ENCODE data around the gene TCF4. TPM values are rescaled to one million over a fixed set of nuclear protein-coding genes. Genes with fewer than 3 reads are reported as not detected.

The TCF4 gene
- total and polyA plus RNA-seq, 7 donors: 8.6 to 68.9 (median 36.8) TPM

- whole genome bisulfite sequencing, 3 donors: 90 to 94% (median 93%) methylated on average over 7 of the region's 7 CpGs
- Histone ChIP-seq H3K4me1 (peaks cover 26% of the 10 kb centered on the region), H3K27me3 (ENCODE audit: insufficient read depth in 3 of 3, low read length in 2 of 3) (no peaks in the 10 kb centered on the region), H3K9me3 (no peaks in the 10 kb centered on the region), H3K4me3 (no peak overlapping the region), H3K27ac (no peak overlapping the region), H3K36me3 (ENCODE audit: insufficient read depth in 1 of 2, low read depth in 1 of 2) (peaks cover 7 to 76% of the 10 kb centered on the region in 2 donors)
- intact Hi-C loops (cut with DNase I): loop anchor here in 1 of 2 donors (10.0 kb wide), 1 partner anchor 328 kb away; the partner anchor contains the start of gene TCF4
- ATAC-seq (no peak), DNase-seq (no peak)
- no peak for TF ChIP-seq CTCF (IDR thresholded peaks at IDR 0.05)
Observed at GRCh38 chr18:55256226-55256928, 331.6 kb downstream of the TCF4 start.

- H3K4me1 ChIP-seq: peaks cover 32% of the 10 kb centered on the region
- no peak for TF ChIP-seq CTCF (IDR thresholded peaks at IDR 0.05)
- intact Hi-C loops (cut with DNase I): loop anchor here in 1 of 2 donors (10.0 kb wide), 1 partner anchor 331 kb away; the partner anchor contains the start of gene TCF4
- DNase-seq (no peak), ATAC-seq (peak in 1 of 4 donors; percentile 35)
- peak overlapping the region; percentile 60 for H3K27ac ChIP-seq
- H3K9me3 ChIP-seq: no peaks in the 10 kb centered on the region
- peaks cover 7 to 54% of the 10 kb centered on the region in 2 donors for H3K36me3 ChIP-seq (ENCODE audit: insufficient read depth in 1 of 2, low read depth in 1 of 2)
- 90 to 97% (median 94%) methylated on average over 1 of the region's 1 CpG for WGBS, 3 donors
- no peaks in the 10 kb centered on the region for H3K27me3 ChIP-seq (ENCODE audit: insufficient read depth in 3 of 3, low read length in 2 of 3)
- H3K4me3 ChIP-seq: peak overlapping the region; percentile 8
Observed at GRCh38 chr18:55253814-55254213, 334.2 kb downstream of the TCF4 start.

- H3K9me3 ChIP-seq: no peaks in the 10 kb centered on the region
- TF ChIP-seq CTCF (IDR thresholded peaks at IDR 0.05): no peak
- DNase-seq (no peak), ATAC-seq (peak in 1 of 4 donors; percentile 19)
- WGBS, 3 donors: 4 to 8% (median 4%) methylated on average over 2 of the region's 2 CpGs
- H3K36me3 ChIP-seq (ENCODE audit: insufficient read depth in 1 of 2, low read depth in 1 of 2): peaks cover 7 to 46% of the 10 kb centered on the region in 2 donors
- peak overlapping the region; percentile 8 for H3K4me3 ChIP-seq
- H3K27me3 ChIP-seq (ENCODE audit: insufficient read depth in 3 of 3, low read length in 2 of 3): no peaks in the 10 kb centered on the region
- H3K27ac ChIP-seq: peak overlapping the region; percentile 60
- H3K4me1 ChIP-seq: peaks cover 32% of the 10 kb centered on the region
- intact Hi-C loops (cut with DNase I): loop anchor here in 1 of 2 donors (10.0 kb wide), 1 partner anchor 332 kb away; the partner anchor contains the start of gene TCF4
Observed at GRCh38 chr18:55252901-55253300, 335.1 kb downstream of the TCF4 start.

GRCh38 chr18:55252053-55252675 lies 335.8 kb downstream of the TCF4 start:
- peak overlapping the region; percentile 60 for H3K27ac ChIP-seq
- H3K4me1 ChIP-seq: peaks cover 32% of the 10 kb centered on the region
- DNase-seq (no peak), ATAC-seq (peak; percentile 49 to 76 (median 58))
- intact Hi-C loops (cut with DNase I): loop anchor here in 1 of 2 donors (10.0 kb wide), 1 partner anchor 333 kb away; the partner anchor contains the start of gene TCF4
- H3K27me3 ChIP-seq (ENCODE audit: insufficient read depth in 3 of 3, low read length in 2 of 3): no peaks in the 10 kb centered on the region
- WGBS, 3 donors: 10 to 36% (median 24%) methylated on average over 7 of the region's 7 CpGs
- peaks cover 6 to 48% of the 10 kb centered on the region in 2 donors for H3K36me3 ChIP-seq (ENCODE audit: insufficient read depth in 1 of 2, low read depth in 1 of 2)
- TF ChIP-seq CTCF (IDR thresholded peaks at IDR 0.05): no peak
- H3K9me3 ChIP-seq: no peaks in the 10 kb centered on the region
- peak overlapping the region; percentile 8 for H3K4me3 ChIP-seq

Data from psoas muscle (tissue), 8 donors.